Measurements from ENCODE around the gene TENM4. TPM values are rescaled to one million over a fixed set of nuclear protein-coding genes. Genes with fewer than 3 reads are reported as not detected.

Gene TENM4
- total RNA-seq, 1 donor from 2014 or later: 50.7 TPM

GRCh38 chr11:79167510-79168188 lies 273.2 kb downstream of the TENM4 start:
- TF ChIP-seq, protein P1, sequence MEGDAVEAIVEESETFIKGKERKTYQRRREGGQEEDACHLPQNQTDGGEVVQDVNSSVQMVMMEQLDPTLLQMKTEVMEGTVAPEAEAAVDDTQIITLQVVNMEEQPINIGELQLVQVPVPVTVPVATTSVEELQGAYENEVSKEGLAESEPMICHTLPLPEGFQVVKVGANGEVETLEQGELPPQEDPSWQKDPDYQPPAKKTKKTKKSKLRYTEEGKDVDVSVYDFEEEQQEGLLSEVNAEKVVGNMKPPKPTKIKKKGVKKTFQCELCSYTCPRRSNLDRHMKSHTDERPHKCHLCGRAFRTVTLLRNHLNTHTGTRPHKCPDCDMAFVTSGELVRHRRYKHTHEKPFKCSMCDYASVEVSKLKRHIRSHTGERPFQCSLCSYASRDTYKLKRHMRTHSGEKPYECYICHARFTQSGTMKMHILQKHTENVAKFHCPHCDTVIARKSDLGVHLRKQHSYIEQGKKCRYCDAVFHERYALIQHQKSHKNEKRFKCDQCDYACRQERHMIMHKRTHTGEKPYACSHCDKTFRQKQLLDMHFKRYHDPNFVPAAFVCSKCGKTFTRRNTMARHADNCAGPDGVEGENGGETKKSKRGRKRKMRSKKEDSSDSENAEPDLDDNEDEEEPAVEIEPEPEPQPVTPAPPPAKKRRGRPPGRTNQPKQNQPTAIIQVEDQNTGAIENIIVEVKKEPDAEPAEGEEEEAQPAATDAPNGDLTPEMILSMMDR (IDR thresholded peaks at IDR 0.05; ENCODE audit: partially characterized antibody, unreplicated experiment): no peak
- peaks cover 16% of the 10 kb centered on the region for H3K4me1 Mint-ChIP-seq (ENCODE audit: low read depth, unreplicated experiment)
- H3K9me3 Mint-ChIP-seq (ENCODE audit: unreplicated experiment): no peaks in the 10 kb centered on the region
- H3K4me3 Mint-ChIP-seq (ENCODE audit: unreplicated experiment): no peak overlapping the region
- H3K27ac Mint-ChIP-seq (ENCODE audit: unreplicated experiment): no peak overlapping the region
- peaks cover 6% of the 10 kb centered on the region for H3K36me3 Mint-ChIP-seq (ENCODE audit: unreplicated experiment)
- H3K27me3 Mint-ChIP-seq (ENCODE audit: unreplicated experiment): no peaks in the 10 kb centered on the region
- DNase-seq: no peak

DNA sequence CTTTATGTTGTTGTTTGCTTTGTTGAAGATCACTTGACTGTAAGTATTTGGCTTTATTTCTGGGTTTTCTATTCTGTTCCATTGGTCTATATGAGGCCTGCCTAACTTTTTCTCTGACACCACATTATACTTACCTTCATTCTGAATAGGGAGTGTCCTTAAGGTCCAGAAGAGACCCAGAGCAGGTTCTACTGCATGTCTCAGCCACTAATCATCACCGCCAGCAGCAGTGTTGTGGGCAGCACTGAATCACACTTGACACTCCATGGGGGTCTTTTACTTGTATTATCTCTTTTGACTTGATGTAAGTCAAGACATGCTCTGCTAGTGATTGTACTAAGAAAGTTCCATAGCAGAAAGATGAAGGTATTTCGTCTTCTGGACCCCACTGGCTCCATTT lies 274.9 kb downstream of the TENM4 start:
- Mint-ChIP-seq H3K27me3 (ENCODE audit: unreplicated experiment) (no peaks in the 10 kb centered on the region), H3K27ac (ENCODE audit: unreplicated experiment) (no peak overlapping the region), H3K9me3 (ENCODE audit: unreplicated experiment) (no peaks in the 10 kb centered on the region), H3K4me1 (ENCODE audit: low read depth, unreplicated experiment) (peaks cover 18% of the 10 kb centered on the region), H3K36me3 (ENCODE audit: unreplicated experiment) (peaks cover 6% of the 10 kb centered on the region), H3K4me3 (ENCODE audit: unreplicated experiment) (no peak overlapping the region)
- no peak for DNase-seq
- TF ChIP-seq, protein P1 (IDR thresholded peaks at IDR 0.05; ENCODE audit: partially characterized antibody, unreplicated experiment): no peak

DNA sequence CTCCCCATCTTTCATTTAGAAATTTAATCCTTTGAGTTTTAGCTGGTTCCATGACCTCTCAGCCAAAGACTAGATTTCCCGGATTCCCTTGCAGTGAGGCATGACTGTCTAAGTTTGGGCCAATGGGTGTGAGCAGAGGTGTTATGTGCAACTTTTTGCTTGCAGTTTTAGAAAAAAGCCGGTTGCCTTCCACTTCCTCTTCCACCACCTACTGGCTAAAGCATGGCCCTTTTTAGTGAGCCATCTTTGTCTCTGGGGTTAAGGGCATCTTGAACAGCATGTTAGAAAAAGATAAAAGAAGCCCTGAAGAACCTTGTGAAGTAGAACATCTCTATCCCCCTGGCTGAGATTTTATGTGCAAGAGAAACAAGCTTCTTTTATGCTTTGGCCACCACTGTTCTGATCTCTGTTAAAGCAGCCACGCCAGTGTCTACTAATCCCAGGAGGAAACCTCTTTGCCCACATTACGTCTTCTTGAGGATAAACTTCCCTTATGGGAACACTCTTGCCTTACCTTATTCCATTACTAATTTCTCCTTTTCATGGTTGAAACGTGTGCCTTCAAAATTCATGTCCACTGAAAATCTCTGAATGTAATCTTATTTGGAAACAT lies 279.9 kb downstream of the TENM4 start:
- peaks cover 3% of the 10 kb centered on the region for H3K27me3 Mint-ChIP-seq (ENCODE audit: unreplicated experiment)
- TF ChIP-seq, protein P1 (IDR thresholded peaks at IDR 0.05; ENCODE audit: partially characterized antibody, unreplicated experiment): no peak
- peaks cover 5% of the 10 kb centered on the region for H3K4me1 Mint-ChIP-seq (ENCODE audit: low read depth, unreplicated experiment)
- no peak for DNase-seq
- H3K4me3 Mint-ChIP-seq (ENCODE audit: unreplicated experiment): no peak overlapping the region
- no peak overlapping the region for H3K27ac Mint-ChIP-seq (ENCODE audit: unreplicated experiment)
- peaks cover 2% of the 10 kb centered on the region for H3K9me3 Mint-ChIP-seq (ENCODE audit: unreplicated experiment)
- H3K36me3 Mint-ChIP-seq (ENCODE audit: unreplicated experiment): no peaks in the 10 kb centered on the region

- peaks cover 3% of the 10 kb centered on the region for H3K27me3 Mint-ChIP-seq (ENCODE audit: unreplicated experiment)
- H3K27ac Mint-ChIP-seq (ENCODE audit: unreplicated experiment): no peak overlapping the region
- H3K36me3 Mint-ChIP-seq (ENCODE audit: unreplicated experiment): no peaks in the 10 kb centered on the region
Measured at GRCh38 chr11:79159657-79160450, 281.0 kb downstream of the TENM4 start.

More at GRCh38 chr11:79159657-79160450, 281.0 kb downstream of the TENM4 start:
- Mint-ChIP-seq H3K4me3 (ENCODE audit: unreplicated experiment) (no peak overlapping the region), H3K4me1 (ENCODE audit: low read depth, unreplicated experiment) (peaks cover 5% of the 10 kb centered on the region), H3K9me3 (ENCODE audit: unreplicated experiment) (peaks cover 3% of the 10 kb centered on the region)
- DNase-seq: no peak
- TF ChIP-seq, protein P1 (IDR thresholded peaks at IDR 0.05; ENCODE audit: partially characterized antibody, unreplicated experiment): peak; percentile 45
